ENCODE measurements around the gene RIC3. TPM values are rescaled to one million over a fixed set of nuclear protein-coding genes. Genes with fewer than 3 reads are reported as not detected.

Gene RIC3
- total RNA-seq, 1 donor: not detected

- peak; percentile 61 for DNase-seq (ENCODE audit: low read depth)
- no peak overlapping the region for H3K4me3 ChIP-seq (ENCODE audit: low read depth, low read length)
- TF ChIP-seq, protein P1, sequence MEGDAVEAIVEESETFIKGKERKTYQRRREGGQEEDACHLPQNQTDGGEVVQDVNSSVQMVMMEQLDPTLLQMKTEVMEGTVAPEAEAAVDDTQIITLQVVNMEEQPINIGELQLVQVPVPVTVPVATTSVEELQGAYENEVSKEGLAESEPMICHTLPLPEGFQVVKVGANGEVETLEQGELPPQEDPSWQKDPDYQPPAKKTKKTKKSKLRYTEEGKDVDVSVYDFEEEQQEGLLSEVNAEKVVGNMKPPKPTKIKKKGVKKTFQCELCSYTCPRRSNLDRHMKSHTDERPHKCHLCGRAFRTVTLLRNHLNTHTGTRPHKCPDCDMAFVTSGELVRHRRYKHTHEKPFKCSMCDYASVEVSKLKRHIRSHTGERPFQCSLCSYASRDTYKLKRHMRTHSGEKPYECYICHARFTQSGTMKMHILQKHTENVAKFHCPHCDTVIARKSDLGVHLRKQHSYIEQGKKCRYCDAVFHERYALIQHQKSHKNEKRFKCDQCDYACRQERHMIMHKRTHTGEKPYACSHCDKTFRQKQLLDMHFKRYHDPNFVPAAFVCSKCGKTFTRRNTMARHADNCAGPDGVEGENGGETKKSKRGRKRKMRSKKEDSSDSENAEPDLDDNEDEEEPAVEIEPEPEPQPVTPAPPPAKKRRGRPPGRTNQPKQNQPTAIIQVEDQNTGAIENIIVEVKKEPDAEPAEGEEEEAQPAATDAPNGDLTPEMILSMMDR (IDR thresholded peaks at IDR 0.05; ENCODE audit: insufficient read depth, low read depth, low read length): peak; percentile 85
Measured at GRCh38 chr11:8192016-8192895, 23.4 kb upstream of the RIC3 start.

GRCh38 chr11:8190431-8190830 is 21.6 kb upstream of the RIC3 start:
- TF ChIP-seq, protein P1 (IDR thresholded peaks at IDR 0.05; ENCODE audit: insufficient read depth, low read depth, low read length): no peak
- H3K4me3 ChIP-seq (ENCODE audit: low read depth, low read length): no peak overlapping the region
- no peak for DNase-seq (ENCODE audit: low read depth)

DNA sequence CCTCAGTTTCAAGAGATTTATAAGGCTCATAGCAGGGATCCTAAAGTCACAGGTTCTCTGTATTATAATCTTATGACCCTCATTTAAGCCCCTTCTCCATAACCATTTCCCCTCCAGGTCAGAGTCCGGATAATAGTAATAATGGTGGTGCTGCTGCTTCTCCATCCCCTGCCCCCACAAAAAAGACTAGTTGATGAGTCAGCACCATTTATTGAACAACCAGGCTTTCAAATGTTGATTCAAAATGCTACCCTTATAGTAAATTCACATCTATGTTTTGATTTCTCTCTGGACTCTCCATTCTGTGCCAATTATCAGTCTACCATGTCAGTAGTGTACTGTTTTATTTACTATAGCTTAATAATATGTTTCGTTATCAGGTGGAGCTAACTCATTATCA is 17.6 kb upstream of the RIC3 start:
- H3K4me3 ChIP-seq (ENCODE audit: low read depth, low read length): no peak overlapping the region
- DNase-seq (ENCODE audit: low read depth): no peak
- TF ChIP-seq, protein P1 (IDR thresholded peaks at IDR 0.05; ENCODE audit: insufficient read depth, low read depth, low read length): no peak

- H3K4me3 ChIP-seq (ENCODE audit: low read depth, low read length): no peak overlapping the region
- no peak for DNase-seq (ENCODE audit: low read depth)
- TF ChIP-seq, protein P1 (IDR thresholded peaks at IDR 0.05; ENCODE audit: insufficient read depth, low read depth, low read length): no peak
Measured at GRCh38 chr11:8183111-8183510, 14.3 kb upstream of the RIC3 start.

GRCh38 chr11:8180469-8180868 is 11.6 kb upstream of the RIC3 start:
- TF ChIP-seq, protein P1 (IDR thresholded peaks at IDR 0.05; ENCODE audit: insufficient read depth, low read depth, low read length): no peak
- DNase-seq (ENCODE audit: low read depth): no peak
- no peak overlapping the region for H3K4me3 ChIP-seq (ENCODE audit: low read depth, low read length)

DNA sequence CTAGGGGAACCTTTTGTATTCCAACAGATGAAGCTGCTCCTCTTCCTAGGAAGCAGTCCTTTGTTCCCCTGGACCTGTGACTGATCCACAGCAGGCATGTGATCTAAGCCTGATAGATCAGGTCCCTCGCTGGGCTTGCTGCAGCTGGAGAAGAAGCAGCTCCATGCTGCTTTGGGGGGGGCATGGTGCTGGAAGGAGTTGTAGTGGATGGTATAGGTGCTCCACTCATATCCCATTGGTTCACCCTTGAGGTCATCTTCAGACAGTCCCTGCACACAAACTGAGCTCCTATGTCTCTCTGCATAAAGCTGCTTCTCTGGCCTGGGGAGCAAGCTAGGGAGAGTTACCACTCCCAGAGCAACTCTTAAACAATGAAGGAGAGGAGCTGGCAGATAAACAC is 9.5 kb upstream of the RIC3 start:
- H3K4me3 ChIP-seq (ENCODE audit: low read depth, low read length): no peak overlapping the region
- DNase-seq (ENCODE audit: low read depth): no peak
- TF ChIP-seq, protein P1 (IDR thresholded peaks at IDR 0.05; ENCODE audit: insufficient read depth, low read depth, low read length): no peak

All from fibroblast of villous mesenchyme (primary cell).